Activated B cell treated with CpG ODN at 0.5 μM for 24 hours (primary cell): Measurements from ENCODE around the gene RAB7A. TPM values are rescaled to one million over a fixed set of nuclear protein-coding genes. Genes with fewer than 3 reads are reported as not detected.

Source experiments
- ATAC-seq: fragments of 200-7000 bp; cut with Tn5 transposase; one replicate; pipeline ENCODE4 v1.10.0; 2021; ENCODE audit warnings: low read depth, mild to moderate bottlenecking, moderate library complexity
- CTCF ChIA-PET: fragments of 350-600 bp; sonication (Branson Sonifier 250); formaldehyde crosslinking; loops from one replicate; lab custom pipeline; 2021; ENCODE audit warnings: antibody characterized with exemption; lab: Charles Lee
- POLR2A ChIA-PET: fragments of 350-600 bp; sonication (Branson Sonifier 250); formaldehyde crosslinking; loops from one replicate; lab custom pipeline; 2021; ENCODE audit warnings: antibody characterized with exemption; lab: Charles Lee
- DNase-seq: peaks from one replicate; pipeline ENCODE4 v3.0.0; 2022
- H3K27ac Mint-ChIP-seq: one replicate; pipeline ENCODE4 v1.8.0; 2020; ENCODE audit warnings: mixed read lengths
- H3K27me3 Mint-ChIP-seq: one replicate; pipeline ENCODE4 v1.8.0; 2021; ENCODE audit warnings: mixed read lengths
- H3K36me3 Mint-ChIP-seq: one replicate; pipeline ENCODE4 v1.8.0; 2021; ENCODE audit warnings: low read depth, mixed read lengths
- H3K4me1 Mint-ChIP-seq: one replicate; pipeline ENCODE4 v1.8.0; 2021; ENCODE audit warnings: mixed read lengths
- H3K4me3 Mint-ChIP-seq: one replicate; pipeline ENCODE4 v1.8.0; 2020; ENCODE audit warnings: mild to moderate bottlenecking, mixed read lengths
- H3K9me3 Mint-ChIP-seq: one replicate; pipeline ENCODE4 v1.8.0; 2020; ENCODE audit warnings: mixed read lengths
- intact Hi-C: fragments of 100-400 bp; cut with micrococcal nuclease; formaldehyde crosslinking; loops from one replicate; pipeline ENCODE4 v1.15.1; 2024
- total RNA-seq: library from RNA; stranded (reverse); gene quantifications from 2 replicates; pipeline ENCODE4 v1.2.3, GENCODE V29; 2022
- TF ChIP-seq, protein P1 (sequence below): fragments of 200-600 bp; IDR thresholded peaks from one replicate; pipeline ENCODE4 v1.8.0; 2022; ENCODE audit warnings: antibody characterized with exemption, mild to moderate bottlenecking

The RAB7A gene
- total RNA-seq, 1 donor from 2014 or later, result 169 TPM

DNA sequence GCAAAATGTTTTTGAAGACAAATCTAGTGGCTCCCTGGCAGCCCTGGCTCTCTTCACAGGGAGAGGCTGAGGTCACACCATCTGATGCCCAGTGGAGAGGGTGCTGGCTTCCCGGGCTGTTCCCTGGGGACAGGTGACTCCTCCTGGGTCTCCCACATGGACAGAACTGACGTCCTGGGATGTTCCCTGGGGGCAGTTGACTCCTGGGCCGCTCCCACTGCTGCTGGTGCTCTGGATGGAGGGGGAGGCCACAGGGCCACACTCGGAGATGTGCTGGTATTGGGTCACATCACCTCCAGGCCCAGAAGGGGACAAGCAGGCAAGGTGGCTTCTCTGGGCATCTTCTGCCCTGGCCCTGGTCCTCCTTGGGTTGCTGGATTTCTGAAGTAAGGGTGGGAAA lies 125.6 kb downstream of the RAB7A start:
- Mint-ChIP-seq H3K27ac (no peak overlapping the region), H3K9me3 (peaks cover 10% of the 10 kb centered on the region), H3K27me3 (no peaks in the 10 kb centered on the region), H3K4me3 (no peak overlapping the region), H3K4me1 (peaks cover under 1% of the 10 kb centered on the region), H3K36me3 (no peaks in the 10 kb centered on the region)
- POLR2A ChIA-PET, result no interaction called here
- DNase-seq (no peak), ATAC-seq (no peak)
- TF ChIP-seq, protein P1, sequence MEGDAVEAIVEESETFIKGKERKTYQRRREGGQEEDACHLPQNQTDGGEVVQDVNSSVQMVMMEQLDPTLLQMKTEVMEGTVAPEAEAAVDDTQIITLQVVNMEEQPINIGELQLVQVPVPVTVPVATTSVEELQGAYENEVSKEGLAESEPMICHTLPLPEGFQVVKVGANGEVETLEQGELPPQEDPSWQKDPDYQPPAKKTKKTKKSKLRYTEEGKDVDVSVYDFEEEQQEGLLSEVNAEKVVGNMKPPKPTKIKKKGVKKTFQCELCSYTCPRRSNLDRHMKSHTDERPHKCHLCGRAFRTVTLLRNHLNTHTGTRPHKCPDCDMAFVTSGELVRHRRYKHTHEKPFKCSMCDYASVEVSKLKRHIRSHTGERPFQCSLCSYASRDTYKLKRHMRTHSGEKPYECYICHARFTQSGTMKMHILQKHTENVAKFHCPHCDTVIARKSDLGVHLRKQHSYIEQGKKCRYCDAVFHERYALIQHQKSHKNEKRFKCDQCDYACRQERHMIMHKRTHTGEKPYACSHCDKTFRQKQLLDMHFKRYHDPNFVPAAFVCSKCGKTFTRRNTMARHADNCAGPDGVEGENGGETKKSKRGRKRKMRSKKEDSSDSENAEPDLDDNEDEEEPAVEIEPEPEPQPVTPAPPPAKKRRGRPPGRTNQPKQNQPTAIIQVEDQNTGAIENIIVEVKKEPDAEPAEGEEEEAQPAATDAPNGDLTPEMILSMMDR, result no peak
- CTCF ChIA-PET, result no interaction called here
- intact Hi-C loops, result no loop called here

DNA sequence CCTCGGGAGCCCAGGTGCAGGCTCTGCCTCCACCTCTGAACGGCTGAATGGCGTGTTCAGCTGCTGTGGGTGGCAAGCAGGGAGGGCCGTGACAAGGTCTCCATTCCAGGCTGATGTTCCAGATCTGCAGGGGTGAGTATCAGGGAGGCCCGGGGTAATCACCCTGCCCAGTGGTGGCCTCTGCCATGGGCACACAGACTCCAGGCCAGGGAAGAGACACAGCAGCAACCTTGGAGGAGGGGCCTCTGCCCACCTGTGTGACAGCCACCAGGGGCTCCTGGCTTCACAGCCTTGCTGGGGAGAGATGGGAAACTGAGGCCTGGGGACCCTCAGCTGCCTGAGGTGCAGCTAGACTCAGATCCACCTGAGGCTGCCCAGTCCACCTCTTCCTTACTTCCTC lies 127.8 kb downstream of the RAB7A start:
- intact Hi-C loops, result no loop called here
- CTCF ChIA-PET, result no interaction called here
- peaks cover 25% of the 10 kb centered on the region for H3K9me3 Mint-ChIP-seq
- peaks cover 2% of the 10 kb centered on the region for H3K36me3 Mint-ChIP-seq
- no peak overlapping the region for H3K27ac Mint-ChIP-seq
- TF ChIP-seq, protein P1, result no peak
- POLR2A ChIA-PET, result no interaction called here
- ATAC-seq (no peak), DNase-seq (no peak)
- no peaks in the 10 kb centered on the region for H3K27me3 Mint-ChIP-seq
- H3K4me1 Mint-ChIP-seq, result no peaks in the 10 kb centered on the region
- no peak overlapping the region for H3K4me3 Mint-ChIP-seq

DNA sequence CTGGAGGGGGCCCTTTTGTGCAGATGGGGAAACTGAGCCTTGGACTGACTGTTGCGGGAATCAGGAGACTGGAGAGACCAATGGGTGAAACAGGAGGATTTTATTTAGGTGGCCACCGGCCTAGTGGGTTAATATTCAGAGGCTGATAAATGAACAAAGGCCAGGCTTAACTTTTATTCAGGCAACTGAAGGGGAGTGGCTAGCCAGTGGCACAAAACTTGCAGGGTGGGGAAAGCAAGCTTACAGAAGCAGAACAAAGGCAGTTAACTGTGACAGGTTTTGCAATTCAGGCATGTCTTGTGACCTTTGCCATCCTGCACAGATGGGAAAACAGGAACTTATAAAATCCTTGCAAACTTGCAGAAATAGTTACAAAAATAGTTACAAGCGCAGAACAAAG lies 128.5 kb downstream of the RAB7A start:
- Mint-ChIP-seq H3K9me3 (peaks cover 28% of the 10 kb centered on the region), H3K27ac (no peak overlapping the region), H3K4me3 (no peak overlapping the region), H3K27me3 (no peaks in the 10 kb centered on the region), H3K36me3 (peaks cover 3% of the 10 kb centered on the region), H3K4me1 (no peaks in the 10 kb centered on the region)
- DNase-seq (no peak), ATAC-seq (no peak)
- ChIA-PET CTCF (no interaction called here), POLR2A (no interaction called here)
- TF ChIP-seq, protein P1, result no peak
- intact Hi-C loops, result no loop called here

DNA sequence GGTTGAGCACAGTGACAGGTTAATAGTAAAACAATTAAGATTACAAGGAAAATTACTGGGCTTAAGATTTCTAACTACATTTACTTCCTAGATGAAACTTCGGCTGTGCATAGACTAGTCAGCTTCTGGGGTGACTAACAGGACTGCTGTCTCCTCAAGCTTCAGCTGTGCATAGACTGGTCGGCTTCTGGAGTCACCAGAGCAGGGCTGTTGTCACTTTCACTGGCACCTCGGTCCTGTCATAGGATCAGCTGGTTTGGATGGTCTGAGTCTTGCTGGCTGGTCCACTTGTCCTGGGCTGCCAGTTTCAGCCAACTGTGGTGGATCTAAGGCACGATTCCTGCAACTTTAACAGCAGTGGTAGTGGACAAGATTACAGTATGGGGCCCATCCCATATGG lies 129.6 kb downstream of the RAB7A start:
- DNase-seq (no peak), ATAC-seq (no peak)
- Mint-ChIP-seq H3K27ac (no peak overlapping the region), H3K4me1 (no peaks in the 10 kb centered on the region), H3K4me3 (no peak overlapping the region), H3K27me3 (no peaks in the 10 kb centered on the region), H3K36me3 (peaks cover 4% of the 10 kb centered on the region), H3K9me3 (peaks cover 33% of the 10 kb centered on the region)
- CTCF ChIA-PET, result no interaction called here
- intact Hi-C loops, result no loop called here
- POLR2A ChIA-PET, result no interaction called here
- TF ChIP-seq, protein P1, result no peak

DNA sequence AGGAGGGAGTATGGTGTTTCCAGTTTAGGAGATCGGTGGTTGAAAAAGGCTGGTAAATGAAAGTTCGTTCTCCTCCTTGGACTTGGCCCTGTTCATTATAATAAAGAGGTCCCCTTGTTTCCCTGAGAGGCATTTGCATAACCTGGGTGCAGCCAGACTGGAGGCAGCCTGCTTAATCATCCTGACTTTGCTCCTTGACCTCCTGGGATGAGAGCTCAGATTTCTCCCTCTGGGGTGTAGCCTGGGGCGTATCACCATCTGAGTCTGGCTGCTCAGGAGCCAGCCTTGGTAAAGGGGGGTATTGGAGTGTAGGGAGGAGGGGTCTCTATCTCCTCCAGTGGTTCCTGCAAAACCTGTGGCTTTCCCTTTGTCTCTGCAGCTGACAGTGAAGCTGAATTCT lies 132.2 kb downstream of the RAB7A start:
- H3K27ac Mint-ChIP-seq, result no peak overlapping the region
- POLR2A ChIA-PET, result no interaction called here
- H3K27me3 Mint-ChIP-seq, result no peaks in the 10 kb centered on the region
- TF ChIP-seq, protein P1, result no peak
- H3K4me1 Mint-ChIP-seq, result no peaks in the 10 kb centered on the region
- ATAC-seq (no peak), DNase-seq (no peak)
- peaks cover 4% of the 10 kb centered on the region for H3K36me3 Mint-ChIP-seq
- CTCF ChIA-PET, result no interaction called here
- intact Hi-C loops, result no loop called here
- H3K9me3 Mint-ChIP-seq, result peaks cover 36% of the 10 kb centered on the region
- no peak overlapping the region for H3K4me3 Mint-ChIP-seq
